CD4-positive, alpha-beta memory T cell (primary cell): Measurements from ENCODE around the gene SLC2A4RG. TPM values are rescaled to one million over a fixed set of nuclear protein-coding genes. Genes with fewer than 3 reads are reported as not detected.

Experiments used
- CTCF ChIA-PET: fragments of 350-600 bp; sonication (Branson Sonifier 250); formaldehyde crosslinking; loops from one replicate; lab custom pipeline; 2021; ENCODE audit warnings: inconsistent platforms; ENCODE audit not compliant: partially characterized antibody; lab: Charles Lee
- POLR2A ChIA-PET: fragments of 350-600 bp; sonication (Branson Sonifier 250); formaldehyde crosslinking; loops from one replicate; lab custom pipeline; 2021; ENCODE audit not compliant: partially characterized antibody; lab: Charles Lee
- DNase-seq, 5 donors: peaks; one replicate each; pipeline versions ENCODE4 v3.0.0 to v3.0.0-alpha.2; 2020 to 2022; ENCODE audit warnings: mixed read lengths in 1 of 5
- H3K27ac ChIP-seq: one replicate; pipeline ENCODE4 v1.7.0; 2013; ENCODE audit warnings: low read depth, low read length
- H3K27me3 ChIP-seq: 2 replicates; pipeline ENCODE4 v1.7.0; 2013; ENCODE audit warnings: mild to moderate bottlenecking, low read length, moderate library complexity; ENCODE audit not compliant: insufficient read depth
- H3K36me3 ChIP-seq: 2 replicates; pipeline ENCODE4 v1.7.0; 2013; ENCODE audit warnings: mild to moderate bottlenecking, low read length, moderate library complexity; ENCODE audit not compliant: insufficient read depth
- H3K4me1 ChIP-seq: 2 replicates; pipeline ENCODE4 v1.7.0; 2013; ENCODE audit warnings: mild to moderate bottlenecking, low read length, moderate library complexity; ENCODE audit not compliant: insufficient read depth
- H3K4me3 ChIP-seq, 2 donors: one replicate each; pipeline ENCODE4 v1.7.0; 2013; ENCODE audit warnings: low read length in 2 of 2, mild to moderate bottlenecking in 1 of 2
- H3K9me3 ChIP-seq, 2 donors: one replicate each; pipeline ENCODE4 v1.7.0; 2013; ENCODE audit warnings: low read length in 2 of 2, control low read depth in 1 of 2; ENCODE audit not compliant: control insufficient read depth in 1 of 2
- H3K27ac Mint-ChIP-seq, 7 donors: one replicate each; pipeline ENCODE4 v1.8.0; 2020 to 2021; ENCODE audit warnings: mixed read lengths in 7 of 7, mild to moderate bottlenecking in 6 of 7, inconsistent platforms in 3 of 7, moderate library complexity in 3 of 7
- H3K27me3 Mint-ChIP-seq, 2 donors: one replicate each; pipeline ENCODE4 v1.8.0; 2020 to 2021; ENCODE audit warnings: mixed read lengths in 2 of 2
- H3K36me3 Mint-ChIP-seq, 2 donors: one replicate each; pipeline ENCODE4 v1.8.0; 2020 to 2021; ENCODE audit warnings: mixed read lengths in 2 of 2, inconsistent platforms in 1 of 2, mild to moderate bottlenecking in 1 of 2
- H3K4me1 Mint-ChIP-seq, 4 donors: one replicate each; pipeline ENCODE4 v1.8.0; 2020 to 2021; ENCODE audit warnings: mixed read lengths in 4 of 4, mild to moderate bottlenecking in 1 of 4
- H3K4me3 Mint-ChIP-seq, 8 donors: one replicate each; pipeline ENCODE4 v1.8.0; 2020 to 2021; ENCODE audit warnings: mixed read lengths in 8 of 8, mild to moderate bottlenecking in 7 of 8, moderate library complexity in 6 of 8, inconsistent platforms in 3 of 8
- H3K9me3 Mint-ChIP-seq, 8 donors: one replicate each; pipeline ENCODE4 v1.8.0; 2020 to 2021; ENCODE audit warnings: mixed read lengths in 8 of 8, mild to moderate bottlenecking in 5 of 8, inconsistent platforms in 3 of 8, moderate library complexity in 1 of 8
- intact Hi-C: fragments of 100-400 bp; cut with micrococcal nuclease; formaldehyde crosslinking; loops from one replicate; pipeline ENCODE4 v1.15.1; 2023
- polyA plus RNA-seq, 2 donors: library from polyadenylated mRNA; unstranded; fragments of 300-500 nt; fragmentation: Illumina TruSeq; gene quantifications; one replicate each; pipeline ENCODE4 v1.2.3, GENCODE V29; 2021
- total RNA-seq, 2 experiments: library from RNA; stranded (reverse); gene quantifications; one replicate each; pipeline ENCODE4 v1.2.3, GENCODE V29; 2021

SLC2A4RG gene
- total and polyA plus RNA-seq, 4 experiments from 2014 or later = 2.2 to 124 (median 64.5) TPM

- ChIA-PET POLR2A (interaction anchor here (0.5 kb wide), 1 partner anchor 23 kb away, joined by 4 read pairs; no protein-coding TSS in a partner anchor), CTCF (no interaction called here)
- no peak overlapping the region for H3K4me3 ChIP-seq
- no peaks in the 10 kb centered on the region for H3K27me3 ChIP-seq
- no peak for DNase-seq
- H3K27ac Mint-ChIP-seq = peak overlapping the region in 3 of 7 donors; percentile 5 to 66 (median 61)
- H3K36me3 Mint-ChIP-seq = no peaks in the 10 kb centered on the region
- H3K27me3 Mint-ChIP-seq = peaks cover 0 to 2% of the 10 kb centered on the region in 2 donors
- H3K4me1 ChIP-seq = peaks cover 31% of the 10 kb centered on the region
- H3K27ac ChIP-seq = no peak overlapping the region
- H3K36me3 ChIP-seq = no peaks in the 10 kb centered on the region
- no peaks in the 10 kb centered on the region for H3K9me3 ChIP-seq
- H3K4me1 Mint-ChIP-seq = peaks cover 11 to 46% (median 29%) of the 10 kb centered on the region in 4 donors
- peak overlapping the region in 1 of 8 donors; percentile 33 for H3K4me3 Mint-ChIP-seq
- no peaks in the 10 kb centered on the region for H3K9me3 Mint-ChIP-seq
- intact Hi-C loops = no loop called here
Measured at GRCh38 chr20:63754008-63754407, 14.4 kb downstream of the SLC2A4RG start.

GRCh38 chr20:63755933-63756647 lies 16.5 kb downstream of the SLC2A4RG start:
- Histone ChIP-seq H3K27ac (no peak overlapping the region), H3K4me3 (no peak overlapping the region), H3K4me1 (peaks cover 15% of the 10 kb centered on the region), H3K36me3 (no peaks in the 10 kb centered on the region), H3K27me3 (no peaks in the 10 kb centered on the region), H3K9me3 (no peaks in the 10 kb centered on the region)
- Mint-ChIP-seq H3K9me3 (no peaks in the 10 kb centered on the region), H3K27me3 (peaks cover 0 to 2% of the 10 kb centered on the region in 2 donors), H3K27ac (peak overlapping the region in 5 of 7 donors; percentile 6 to 57 (median 29)), H3K4me1 (peaks cover 8 to 34% (median 17%) of the 10 kb centered on the region in 4 donors), H3K36me3 (no peaks in the 10 kb centered on the region), H3K4me3 (peak overlapping the region in 1 of 8 donors; percentile 50)
- ChIA-PET POLR2A (interaction anchor here (1.3 kb wide), 1 partner anchor 15 kb away, joined by 5 read pairs; no protein-coding TSS in a partner anchor), CTCF (interaction anchor here (0.6 to 1.0 kb wide), 2 partner anchors 13 to 22 kb away, joined by 3 read pairs; no protein-coding TSS in a partner anchor)
- DNase-seq = no peak
- intact Hi-C loops = no loop called here

- peak in 2 of 5 donors; percentile 25 to 52 for DNase-seq
- Histone ChIP-seq H3K9me3 (no peaks in the 10 kb centered on the region), H3K36me3 (no peaks in the 10 kb centered on the region), H3K27ac (no peak overlapping the region), H3K4me3 (no peak overlapping the region), H3K4me1 (peaks cover 10% of the 10 kb centered on the region), H3K27me3 (no peaks in the 10 kb centered on the region)
- Mint-ChIP-seq H3K4me1 (peaks cover 5 to 32% (median 14%) of the 10 kb centered on the region in 4 donors), H3K9me3 (no peaks in the 10 kb centered on the region), H3K36me3 (no peaks in the 10 kb centered on the region), H3K4me3 (peak overlapping the region in 1 of 8 donors; percentile 50), H3K27ac (peak overlapping the region in 3 of 7 donors; percentile 6 to 57 (median 20)), H3K27me3 (peaks cover 0 to 2% of the 10 kb centered on the region in 2 donors)
- intact Hi-C loops = no loop called here
- ChIA-PET POLR2A (no interaction called here), CTCF (interaction anchor here (0.6 kb wide), 1 partner anchor 14 kb away, joined by 3 read pairs; no protein-coding TSS in a partner anchor)
Measured at GRCh38 chr20:63756648-63756991, 17.0 kb downstream of the SLC2A4RG start.

GRCh38 chr20:63758152-63758551 lies 18.6 kb downstream of the SLC2A4RG start:
- peaks cover 5 to 32% (median 11%) of the 10 kb centered on the region in 4 donors for H3K4me1 Mint-ChIP-seq
- DNase-seq = no peak
- H3K27ac Mint-ChIP-seq = peak overlapping the region in 1 of 7 donors; percentile 88
- Histone ChIP-seq H3K4me3 (no peak overlapping the region), H3K36me3 (no peaks in the 10 kb centered on the region), H3K27me3 (no peaks in the 10 kb centered on the region), H3K27ac (no peak overlapping the region), H3K4me1 (peaks cover 6% of the 10 kb centered on the region), H3K9me3 (no peaks in the 10 kb centered on the region)
- intact Hi-C loops = no loop called here
- ChIA-PET CTCF (interaction anchor here (1.1 kb wide), 1 partner anchor 25 kb away, joined by 3 read pairs; no protein-coding TSS in a partner anchor), POLR2A (no interaction called here)
- H3K27me3 Mint-ChIP-seq = peaks cover 0 to 2% of the 10 kb centered on the region in 2 donors
- H3K36me3 Mint-ChIP-seq = no peaks in the 10 kb centered on the region
- H3K4me3 Mint-ChIP-seq = no peak overlapping the region
- H3K9me3 Mint-ChIP-seq = no peaks in the 10 kb centered on the region

- Mint-ChIP-seq H3K4me1 (peaks cover 5 to 24% (median 9%) of the 10 kb centered on the region in 4 donors), H3K9me3 (no peaks in the 10 kb centered on the region), H3K36me3 (no peaks in the 10 kb centered on the region), H3K4me3 (no peak overlapping the region), H3K27me3 (peaks cover 0 to 2% of the 10 kb centered on the region in 2 donors), H3K27ac (no peak overlapping the region)
- ChIA-PET POLR2A (no interaction called here), CTCF (interaction anchor here (1.3 to 1.5 kb wide), 2 partner anchors 9 to 22 kb away, joined by 3 to 4 read pairs; partner anchors contain the start of gene LIME1)
- Histone ChIP-seq H3K9me3 (no peaks in the 10 kb centered on the region), H3K27ac (no peak overlapping the region), H3K4me3 (no peak overlapping the region), H3K4me1 (peaks cover 6% of the 10 kb centered on the region), H3K36me3 (no peaks in the 10 kb centered on the region), H3K27me3 (no peaks in the 10 kb centered on the region)
- intact Hi-C loops = no loop called here
- no peak for DNase-seq
Measured at GRCh38 chr20:63759377-63759901, 19.9 kb downstream of the SLC2A4RG start.

- Histone ChIP-seq H3K27ac (no peak overlapping the region), H3K9me3 (no peaks in the 10 kb centered on the region), H3K4me3 (no peak overlapping the region), H3K27me3 (no peaks in the 10 kb centered on the region), H3K36me3 (no peaks in the 10 kb centered on the region), H3K4me1 (no peaks in the 10 kb centered on the region)
- intact Hi-C loops = no loop called here
- no peaks in the 10 kb centered on the region for H3K9me3 Mint-ChIP-seq
- H3K4me3 Mint-ChIP-seq = no peak overlapping the region
- H3K27me3 Mint-ChIP-seq = no peaks in the 10 kb centered on the region
- ChIA-PET POLR2A (interaction anchor here (1.1 kb wide), 1 partner anchor 18 kb away, joined by 5 read pairs; no protein-coding TSS in a partner anchor), CTCF (interaction anchor here (3.1 kb wide), 1 partner anchor 20 kb away, joined by 10 read pairs; no protein-coding TSS in a partner anchor)
- H3K36me3 Mint-ChIP-seq = no peaks in the 10 kb centered on the region
- H3K27ac Mint-ChIP-seq = no peak overlapping the region
- H3K4me1 Mint-ChIP-seq = no peaks in the 10 kb centered on the region
- no peak for DNase-seq
Measured at GRCh38 chr20:63765082-63765873, 25.7 kb downstream of the SLC2A4RG start.
